Fibroblast of villous mesenchyme (primary cell): ENCODE data around the gene ENO4. TPM values are rescaled to one million over a fixed set of nuclear protein-coding genes. Genes with fewer than 3 reads are reported as not detected.

ENCODE experiments used
- DNase-seq: peaks from one replicate; pipeline ENCODE4 v3.0.0-alpha.2; 2010; ENCODE audit warnings: low read depth
- H3K4me3 ChIP-seq: 2 replicates; pipeline ENCODE4 v1.5.1; 2011; ENCODE audit warnings: low read depth, mild to moderate bottlenecking, low read length
- total RNA-seq: library from RNA; depleted of rRNA; stranded (reverse); fragments of >200 nt; gene quantifications from 2 replicates; pipeline ENCODE4 v1.2.3, GENCODE V29; 2012
- TF ChIP-seq, protein P1 (sequence below): IDR thresholded peaks from 2 replicates; pipeline ENCODE4 v1.5.1; 2012; ENCODE audit warnings: low read depth, mild to moderate bottlenecking, low read length; ENCODE audit not compliant: insufficient read depth

Gene ENO4
- total RNA-seq, 1 donor = not detected

DNA sequence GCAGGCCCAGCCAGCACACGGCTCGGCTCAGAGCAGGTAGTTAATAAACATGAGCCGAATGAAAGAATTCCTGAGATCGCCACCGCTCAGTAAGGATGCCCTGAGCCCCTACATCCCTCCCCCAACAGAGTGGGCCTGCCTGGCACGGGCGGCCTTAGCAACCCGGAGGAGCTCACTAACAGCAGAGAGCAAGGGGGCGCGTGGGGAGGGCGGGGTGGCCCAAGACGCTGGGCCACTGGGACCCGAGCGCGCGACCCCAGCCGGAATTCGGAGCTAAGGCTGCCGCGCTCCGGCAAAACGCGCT lies 403 bp upstream of the ENO4 start:
- TF ChIP-seq, protein P1, sequence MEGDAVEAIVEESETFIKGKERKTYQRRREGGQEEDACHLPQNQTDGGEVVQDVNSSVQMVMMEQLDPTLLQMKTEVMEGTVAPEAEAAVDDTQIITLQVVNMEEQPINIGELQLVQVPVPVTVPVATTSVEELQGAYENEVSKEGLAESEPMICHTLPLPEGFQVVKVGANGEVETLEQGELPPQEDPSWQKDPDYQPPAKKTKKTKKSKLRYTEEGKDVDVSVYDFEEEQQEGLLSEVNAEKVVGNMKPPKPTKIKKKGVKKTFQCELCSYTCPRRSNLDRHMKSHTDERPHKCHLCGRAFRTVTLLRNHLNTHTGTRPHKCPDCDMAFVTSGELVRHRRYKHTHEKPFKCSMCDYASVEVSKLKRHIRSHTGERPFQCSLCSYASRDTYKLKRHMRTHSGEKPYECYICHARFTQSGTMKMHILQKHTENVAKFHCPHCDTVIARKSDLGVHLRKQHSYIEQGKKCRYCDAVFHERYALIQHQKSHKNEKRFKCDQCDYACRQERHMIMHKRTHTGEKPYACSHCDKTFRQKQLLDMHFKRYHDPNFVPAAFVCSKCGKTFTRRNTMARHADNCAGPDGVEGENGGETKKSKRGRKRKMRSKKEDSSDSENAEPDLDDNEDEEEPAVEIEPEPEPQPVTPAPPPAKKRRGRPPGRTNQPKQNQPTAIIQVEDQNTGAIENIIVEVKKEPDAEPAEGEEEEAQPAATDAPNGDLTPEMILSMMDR = no peak
- H3K4me3 ChIP-seq = peak overlapping the region; percentile 76
- DNase-seq = no peak

DNA sequence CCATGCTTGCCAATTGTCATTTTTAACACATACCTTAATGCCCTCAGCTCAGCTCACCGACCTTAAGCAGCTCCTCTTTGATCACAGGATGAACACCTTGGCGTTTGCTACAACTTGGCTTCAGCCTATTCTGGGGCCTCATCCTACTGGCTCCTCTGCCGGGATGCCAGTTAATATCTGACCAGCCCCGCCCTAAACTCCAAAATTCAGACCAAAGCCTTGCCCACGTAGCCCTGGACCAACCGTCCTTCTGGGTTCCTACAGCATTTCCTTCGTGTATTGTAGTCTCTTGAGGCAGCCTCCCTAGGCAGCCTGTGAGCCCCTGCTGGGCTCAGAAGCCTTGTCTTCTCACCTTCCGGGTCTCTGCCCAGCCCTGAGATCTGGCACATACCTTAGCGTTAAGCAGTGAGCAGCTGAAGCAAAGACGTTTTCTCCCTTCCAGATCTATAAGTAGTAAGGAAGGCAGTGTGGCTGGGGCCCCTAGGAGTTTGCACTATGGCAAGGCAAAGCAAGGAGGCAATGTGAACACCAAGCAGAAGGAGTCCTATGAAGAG lies 836 bp downstream of the ENO4 start:
- TF ChIP-seq, protein P1 = no peak
- H3K4me3 ChIP-seq = peak overlapping the region; percentile 76
- DNase-seq = no peak

DNA sequence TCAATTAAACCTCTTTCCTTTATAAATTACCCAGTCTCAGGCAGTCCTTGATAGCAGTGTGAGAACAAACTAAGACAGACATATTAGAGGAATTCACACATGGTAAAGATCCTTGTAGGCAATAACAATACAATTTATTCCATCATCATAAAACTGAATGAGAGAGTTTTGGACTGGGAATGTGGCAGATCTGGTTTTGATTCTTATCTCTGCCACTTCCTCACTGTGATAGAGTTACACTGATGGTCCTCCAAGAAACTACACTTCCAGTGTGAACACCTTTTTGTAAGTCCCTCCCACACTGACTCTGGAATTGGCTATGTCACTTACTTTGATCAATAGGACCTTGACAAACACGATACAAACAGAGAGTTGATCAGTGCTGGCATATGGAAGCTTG lies 2.9 kb downstream of the ENO4 start:
- DNase-seq = no peak
- TF ChIP-seq, protein P1 = no peak
- H3K4me3 ChIP-seq = no peak overlapping the region

DNA sequence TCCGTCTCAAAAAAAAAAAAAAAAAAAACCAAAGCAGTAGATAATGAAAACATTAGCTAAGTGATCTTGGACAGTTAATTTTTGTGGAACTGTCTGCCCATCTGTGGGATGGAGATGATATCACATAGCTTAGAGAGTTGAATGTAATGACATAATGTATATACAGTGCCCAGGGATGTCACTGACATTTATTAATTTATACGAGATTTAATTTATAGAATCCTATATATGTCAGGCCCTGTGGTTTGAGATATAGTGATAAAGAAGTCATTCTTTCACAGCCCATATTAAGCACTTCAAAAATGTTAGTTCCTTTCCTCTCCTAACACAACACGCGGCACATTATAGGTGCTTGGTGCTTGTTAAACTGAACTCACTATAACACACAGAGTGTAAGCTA lies 4.0 kb downstream of the ENO4 start:
- no peak overlapping the region for H3K4me3 ChIP-seq
- no peak for DNase-seq
- TF ChIP-seq, protein P1 = no peak

DNA sequence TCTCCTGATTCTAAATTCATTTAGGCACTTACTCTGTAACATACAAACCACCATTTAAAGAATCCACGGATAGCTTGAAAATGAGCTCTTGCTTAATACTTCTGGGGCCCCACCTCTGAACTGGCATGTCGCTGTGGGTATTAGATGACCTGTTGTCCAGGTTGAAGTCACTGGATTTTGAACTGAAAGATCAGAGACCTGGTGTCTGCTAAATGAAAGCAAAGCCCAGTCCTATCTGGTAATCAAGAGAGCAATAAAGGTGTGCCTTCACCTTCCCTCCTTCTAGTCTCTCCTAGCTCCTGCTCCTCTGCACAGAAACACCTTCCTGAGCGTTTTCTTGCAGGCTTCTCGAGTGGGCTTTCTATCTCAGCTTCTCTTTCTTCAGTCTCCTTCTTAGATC lies 4.4 kb downstream of the ENO4 start:
- no peak for DNase-seq
- TF ChIP-seq, protein P1 = no peak

DNA sequence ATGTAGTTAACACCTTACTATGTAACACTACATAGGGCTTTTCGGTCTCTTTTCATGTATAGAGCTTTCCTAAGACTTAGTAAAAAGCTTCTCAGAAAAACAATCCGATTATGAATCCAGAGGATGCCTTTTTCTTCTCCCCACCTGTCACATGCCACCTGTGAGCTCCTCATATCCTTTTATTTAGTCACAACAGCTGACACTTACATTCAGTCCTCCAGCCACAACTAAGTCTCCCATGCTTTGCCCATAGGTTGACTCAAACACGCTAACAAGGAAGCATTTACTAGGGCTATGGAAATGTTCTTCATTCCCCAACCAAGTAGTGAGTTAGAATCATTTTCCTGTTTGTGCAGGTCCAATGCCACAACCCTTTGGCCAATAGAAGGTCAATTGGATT lies 7.9 kb downstream of the ENO4 start:
- TF ChIP-seq, protein P1 = no peak
- H3K4me3 ChIP-seq = no peak overlapping the region
- DNase-seq = no peak

More for the DNA sequence above, 4.4 kb downstream of the ENO4 start:
- H3K4me3 ChIP-seq = no peak overlapping the region

DNA sequence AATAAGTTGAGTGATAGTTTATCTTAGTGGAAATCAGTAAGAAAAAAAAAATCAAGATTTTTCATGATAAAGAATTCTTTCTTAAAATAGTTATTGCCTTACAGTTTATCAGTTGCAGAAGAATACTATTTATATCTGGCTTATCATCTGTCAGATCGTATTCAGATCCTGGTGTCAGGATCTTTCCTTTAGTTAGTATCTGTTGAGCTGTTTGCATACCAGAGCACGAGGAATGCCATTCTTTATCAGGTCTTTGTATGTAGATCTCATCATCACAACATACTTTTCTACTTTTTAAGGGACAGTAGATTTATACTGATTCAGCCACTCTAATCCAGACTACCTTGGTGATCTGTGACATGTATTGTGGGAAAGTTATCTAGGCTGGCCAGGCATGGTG lies 12.5 kb downstream of the ENO4 start:
- TF ChIP-seq, protein P1 = no peak
- no peak overlapping the region for H3K4me3 ChIP-seq
- no peak for DNase-seq
